K562 (cell line): ENCODE measurements around the gene PDCD6IP. TPM values are rescaled to one million over a fixed set of nuclear protein-coding genes. Genes with fewer than 3 reads are reported as not detected.

Experiments used
- ATAC-seq: fragments of 200-7000 bp; cut with Tn5 transposase; 3 replicates; pipeline ENCODE4 v1.9.1; 2020; ENCODE audit warnings: moderate library complexity
- BruUV-seq: library from RNA; stranded (reverse); fragments of 400-500 nt; replicated peaks from 2 replicates; lab custom pipeline; 2021; lab: Mats Ljungman, UMichigan
- CTCF ChIA-PET: fragments of 300-600 bp; formaldehyde crosslinking; extraction: SDS; loops from one replicate; lab custom pipeline; 2021; ENCODE audit warnings: low intra/inter-chr PET ratio; lab: Yijun Ruan, JAX
- POLR2A ChIA-PET: fragments of 300-600, 350-650 bp; sonication (Branson Sonifier 250); formaldehyde crosslinking; extraction: SDS; loops from one replicate; lab custom pipeline; 2021; ENCODE audit warnings: antibody characterized with exemption, inconsistent platforms; lab: Yijun Ruan, JAX
- DNase-seq, 4 experiments: peaks; one replicate each; pipeline versions ENCODE4 v3.0.0 to v3.0.0-alpha.2; 2011 to 2018; ENCODE audit warnings: low spot score in 3 of 4, mixed read lengths in 3 of 4; ENCODE audit errors: extremely low read depth in 1 of 4
- FAIRE-seq: peaks from 2 replicates; lab custom pipeline; 2011; peaks lifted over from hg19 to GRCh38; lab: Jason Lieb, UNC
- H2AFZ ChIP-seq: 2 replicates; pipeline ENCODE4 v1.6.0; 2011; ENCODE audit warnings: low read depth, low read length, control low read depth, inconsistent platforms
- H3K27ac ChIP-seq: fragments of 200-600 bp; 3 replicates; pipeline ENCODE4 v1.8.0; 2011; ENCODE audit warnings: low read depth, mild to moderate bottlenecking, control low read depth, inconsistent platforms, low read length, moderate library complexity, mixed read lengths; ENCODE audit errors: extremely low read depth
- H3K27me3 ChIP-seq, 2 experiments: fragments of 300-600 bp in 1 of 2; 2 replicates in 1 of 2; 3 replicates in 1 of 2; pipeline versions ENCODE4 v1.6.0 to v1.8.0; 2011; ENCODE audit warnings: inconsistent platforms in 2 of 2, low read length in 2 of 2, mild to moderate bottlenecking in 1 of 2, mixed read lengths in 1 of 2, moderate library complexity in 1 of 2; ENCODE audit not compliant: control insufficient read depth in 2 of 2, insufficient read depth in 2 of 2
- H3K36me3 ChIP-seq: fragments of 300-600 bp; 3 replicates; pipeline ENCODE4 v1.8.0; 2011; ENCODE audit warnings: mild to moderate bottlenecking, low read length, inconsistent platforms; ENCODE audit not compliant: control insufficient read depth, insufficient read depth
- H3K4me1 ChIP-seq, 2 experiments: fragments of 200-600 bp in 1 of 2; replicated peaks in 1 of 2; 2 replicates in 1 of 2; 3 replicates in 1 of 2; pipeline versions ENCODE4 v1.5.1 to v1.8.0; 2011; ENCODE audit warnings: inconsistent platforms in 2 of 2, low read length in 2 of 2, mild to moderate bottlenecking in 1 of 2, mixed read lengths in 1 of 2, moderate library complexity in 1 of 2; ENCODE audit not compliant: control insufficient read depth in 2 of 2, insufficient read depth in 2 of 2
- H3K4me2 ChIP-seq: 2 replicates; pipeline ENCODE4 v1.6.1; 2011; ENCODE audit warnings: low read length, control low read depth, inconsistent platforms, mixed read lengths; ENCODE audit not compliant: insufficient read depth
- H3K4me3 ChIP-seq: fragments of 200-600 bp; sonication (generic), shearing (Covaris generic); 2 replicates; pipeline ENCODE4 v1.5.1; 2016; ENCODE audit warnings: control low read depth, inconsistent platforms
- H3K79me2 ChIP-seq: fragments of 200-600 bp; 3 replicates; pipeline ENCODE4 v1.8.0; 2011; ENCODE audit warnings: low read length, inconsistent platforms; ENCODE audit not compliant: control insufficient read depth, insufficient read depth
- H3K9ac ChIP-seq, 2 experiments: 2 replicates each; pipeline versions ENCODE4 v1.6.0 to v1.6.1; 2011; ENCODE audit warnings: low read depth in 2 of 2, low read length in 2 of 2, control low read depth in 1 of 2, inconsistent platforms in 1 of 2, mild to moderate bottlenecking in 1 of 2, mixed read lengths in 1 of 2; ENCODE audit not compliant: insufficient read depth in 1 of 2
- H3K9me1 ChIP-seq: one replicate; pipeline ENCODE4 v1.6.0; 2011; ENCODE audit warnings: inconsistent platforms, mild to moderate bottlenecking, low read length, moderate library complexity; ENCODE audit not compliant: control insufficient read depth, insufficient read depth
- H3K9me3 ChIP-seq: replicated peaks from 2 replicates; pipeline ENCODE4 v1.5.1; 2011; ENCODE audit warnings: low read depth, low read length, inconsistent platforms; ENCODE audit not compliant: control insufficient read depth, insufficient read depth
- H4K20me1 ChIP-seq: replicated peaks from 2 replicates; pipeline ENCODE4 v1.6.1; 2011; ENCODE audit warnings: low read length, inconsistent platforms, mixed read lengths; ENCODE audit not compliant: control insufficient read depth, insufficient read depth
- CBX1 ChIP-seq: sonication (generic); IDR thresholded peaks from 2 replicates; pipeline ENCODE4 v1.6.1; 2016; ENCODE audit warnings: antibody characterized with exemption, low read depth, mild to moderate bottlenecking
- CC2D1A ChIP-seq: fragments of 450-650 bp; IDR thresholded peaks from 2 replicates; pipeline ENCODE4 v1.6.1; 2017; ENCODE audit warnings: mild to moderate bottlenecking
- SNIP1 ChIP-seq: fragments of 450-650 bp; IDR thresholded peaks from 2 replicates; pipeline ENCODE4 v1.7.1; 2017; ENCODE audit warnings: low read depth, mild to moderate bottlenecking
- WGBS: fragments of 100-300 bp; shearing (Covaris generic); methylation state at CpG from one replicate; pipeline ENCODE4 v1.1.6; 2016; ENCODE audit warnings: low coverage, mixed read lengths; ENCODE audit not compliant: insufficient coverage; ENCODE audit errors: missing lambda C conversion rate; 5-methylcytosine and 5-hydroxymethylcytosine counted together
- in situ Hi-C: fragments of 300-500 bp; cut with MboI; formaldehyde crosslinking; loops from 4 replicates; pipeline ENCODE4 v1.15.0; 2018; ENCODE audit warnings: inconsistent platforms, mixed read lengths
- intact Hi-C: fragments of 100-400 bp; cut with micrococcal nuclease; formaldehyde crosslinking; loops from 2 replicates; pipeline ENCODE4 v1.14.2; 2022
- polyA plus RNA-seq, 8 experiments: library from polyadenylated mRNA; depleted of rRNA in 4 of 8; stranded (reverse) in 5 of 8; unstranded in 3 of 8; fragments of >200 nt; fragmentation: Nextera tagmentation in 2 of 8; fragmentation: Illumina TruSeq in 1 of 8; extraction: Ambion mirVana in 2 of 8; extraction: Trizol in 1 of 8; gene quantifications; 2 replicates each; pipeline versions ENCODE4 v1.2.1 to v1.2.3, GENCODE V29; 2011 to 2014; ENCODE audit warnings: inconsistent platforms in 1 of 8, missing spikeins in 1 of 8
- total RNA-seq, 7 experiments: library from RNA; depleted of rRNA in 6 of 7; stranded (reverse); fragments of >200 nt in 6 of 7; fragmentation: Illumina TruSeq in 2 of 7; extraction: Trizol in 2 of 7; gene quantifications; 2 replicates each; pipeline versions ENCODE4 v1.2.1 to v1.2.3, GENCODE V29; 2011 to 2021; ENCODE audit warnings: low replicate concordance in 1 of 7
- TF ChIP-seq, protein P1 (sequence below): IDR thresholded peaks from 2 replicates; pipeline ENCODE4 v1.6.1; 2016; ENCODE audit warnings: missing genetic modification characterization, missing compliant biosample characterization
- TF ChIP-seq, protein P2 (sequence below), 2 experiments: fragments of 450-650 bp; formaldehyde crosslinking in 1 of 2; IDR thresholded peaks; 2 replicates each; pipeline versions ENCODE4 v1.4.0 to v1.6.1; 2014 to 2020; ENCODE audit warnings: mild to moderate bottlenecking in 2 of 2, borderline replicate concordance in 1 of 2, low read depth in 1 of 2
- TF ChIP-seq, protein P3 (sequence below), 3 experiments: fragments of 200-800 bp in 1 of 3; fragments of 250-450 bp in 1 of 3; fragments of 450-650 bp in 1 of 3; sonication (Bioruptor Pico) in 1 of 3; sonication (Bioruptor generic) in 1 of 3; formaldehyde crosslinking in 1 of 3; IDR thresholded peaks; 2 replicates each; pipeline versions ENCODE4 v1.6.1 to v1.8.0; 2016 to 2022; ENCODE audit warnings: mild to moderate bottlenecking in 2 of 3, missing genetic modification characterization in 2 of 3, missing compliant biosample characterization in 1 of 3, moderate library complexity in 1 of 3

The PDCD6IP gene
- total and polyA plus RNA-seq, 9 of the 15 experiments (the other 6 are each of a cell fraction or from before 2014, with no cell fraction given): 40.2 to 302 (median 122) TPM

DNA sequence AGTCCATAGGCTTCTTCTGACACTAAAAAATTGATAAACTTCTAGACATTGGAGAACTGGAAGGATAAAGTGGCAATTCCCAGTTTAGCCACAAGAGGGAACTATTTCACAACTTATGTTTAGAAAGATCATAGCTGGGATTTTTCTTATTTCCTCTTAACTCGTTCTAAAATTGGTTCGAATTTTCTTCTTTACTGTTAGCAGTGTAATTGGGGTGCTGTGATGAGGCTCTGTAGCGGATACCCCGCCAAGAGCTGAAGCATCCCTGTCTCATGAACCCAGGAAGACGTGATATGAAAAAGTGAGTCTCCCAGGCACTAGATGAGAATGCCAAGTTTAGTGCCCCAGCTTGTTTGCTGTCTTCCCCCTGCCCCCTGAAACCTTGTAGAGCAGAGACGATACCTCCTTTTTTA is 85.1 kb downstream of the PDCD6IP start:
- WGBS: 10% methylated on average over 6 of the region's 6 CpGs
- Histone ChIP-seq H4K20me1 (no peaks in the 10 kb centered on the region), H3K4me1 (peaks cover 0 to 22% of the 10 kb centered on the region in 2 experiments; a peak in 2 of 5 replicates), H3K9ac (no peak overlapping the region), H2AFZ (peak overlapping the region; percentile 90), H3K4me2 (peak overlapping the region; percentile 44), H3K79me2 (no peaks in the 10 kb centered on the region), H3K36me3 (no peaks in the 10 kb centered on the region), H3K27me3 (no peaks in the 10 kb centered on the region), H3K4me3 (no peak overlapping the region), H3K27ac (no peak overlapping the region), H3K9me1 (no peaks in the 10 kb centered on the region), H3K9me3 (no peaks in the 10 kb centered on the region)
- peak; percentile 80 for FAIRE-seq
- no TSS peak for BruUV-seq
- peak; percentile 40 to 76 (median 66) for DNase-seq
- intact Hi-C loops (loop anchor here (1.0 to 5.0 kb wide), 4 partner anchors 128 to 801 kb away; no protein-coding TSS in a partner anchor), in situ Hi-C loops (loop anchor here (5.0 to 25.0 kb wide), 3 partner anchors 134 to 804 kb away; no protein-coding TSS in a partner anchor)
- ChIA-PET POLR2A (interaction anchor here (1.0 to 2.1 kb wide), 6 partner anchors 9 to 133 kb away, joined by 4 to 5 read pairs (median 4); no protein-coding TSS in a partner anchor), CTCF (interaction anchor here (1.3 to 4.3 kb wide), 4 partner anchors 128 to 800 kb away, joined by 6 to 43 read pairs (median 11); no protein-coding TSS in a partner anchor)
- peak; percentile 45 for ATAC-seq
- TF ChIP-seq, protein P1, sequence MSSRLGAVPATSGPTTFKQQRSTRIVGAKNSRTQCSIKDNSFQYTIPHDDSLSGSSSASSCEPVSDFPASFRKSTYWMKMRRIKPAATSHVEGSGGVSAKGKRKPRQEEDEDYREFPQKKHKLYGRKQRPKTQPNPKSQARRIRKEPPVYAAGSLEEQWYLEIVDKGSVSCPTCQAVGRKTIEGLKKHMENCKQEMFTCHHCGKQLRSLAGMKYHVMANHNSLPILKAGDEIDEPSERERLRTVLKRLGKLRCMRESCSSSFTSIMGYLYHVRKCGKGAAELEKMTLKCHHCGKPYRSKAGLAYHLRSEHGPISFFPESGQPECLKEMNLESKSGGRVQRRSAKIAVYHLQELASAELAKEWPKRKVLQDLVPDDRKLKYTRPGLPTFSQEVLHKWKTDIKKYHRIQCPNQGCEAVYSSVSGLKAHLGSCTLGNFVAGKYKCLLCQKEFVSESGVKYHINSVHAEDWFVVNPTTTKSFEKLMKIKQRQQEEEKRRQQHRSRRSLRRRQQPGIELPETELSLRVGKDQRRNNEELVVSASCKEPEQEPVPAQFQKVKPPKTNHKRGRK (tag): no peak
- TF ChIP-seq, protein P2, sequence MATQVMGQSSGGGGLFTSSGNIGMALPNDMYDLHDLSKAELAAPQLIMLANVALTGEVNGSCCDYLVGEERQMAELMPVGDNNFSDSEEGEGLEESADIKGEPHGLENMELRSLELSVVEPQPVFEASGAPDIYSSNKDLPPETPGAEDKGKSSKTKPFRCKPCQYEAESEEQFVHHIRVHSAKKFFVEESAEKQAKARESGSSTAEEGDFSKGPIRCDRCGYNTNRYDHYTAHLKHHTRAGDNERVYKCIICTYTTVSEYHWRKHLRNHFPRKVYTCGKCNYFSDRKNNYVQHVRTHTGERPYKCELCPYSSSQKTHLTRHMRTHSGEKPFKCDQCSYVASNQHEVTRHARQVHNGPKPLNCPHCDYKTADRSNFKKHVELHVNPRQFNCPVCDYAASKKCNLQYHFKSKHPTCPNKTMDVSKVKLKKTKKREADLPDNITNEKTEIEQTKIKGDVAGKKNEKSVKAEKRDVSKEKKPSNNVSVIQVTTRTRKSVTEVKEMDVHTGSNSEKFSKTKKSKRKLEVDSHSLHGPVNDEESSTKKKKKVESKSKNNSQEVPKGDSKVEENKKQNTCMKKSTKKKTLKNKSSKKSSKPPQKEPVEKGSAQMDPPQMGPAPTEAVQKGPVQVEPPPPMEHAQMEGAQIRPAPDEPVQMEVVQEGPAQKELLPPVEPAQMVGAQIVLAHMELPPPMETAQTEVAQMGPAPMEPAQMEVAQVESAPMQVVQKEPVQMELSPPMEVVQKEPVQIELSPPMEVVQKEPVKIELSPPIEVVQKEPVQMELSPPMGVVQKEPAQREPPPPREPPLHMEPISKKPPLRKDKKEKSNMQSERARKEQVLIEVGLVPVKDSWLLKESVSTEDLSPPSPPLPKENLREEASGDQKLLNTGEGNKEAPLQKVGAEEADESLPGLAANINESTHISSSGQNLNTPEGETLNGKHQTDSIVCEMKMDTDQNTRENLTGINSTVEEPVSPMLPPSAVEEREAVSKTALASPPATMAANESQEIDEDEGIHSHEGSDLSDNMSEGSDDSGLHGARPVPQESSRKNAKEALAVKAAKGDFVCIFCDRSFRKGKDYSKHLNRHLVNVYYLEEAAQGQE (IDR thresholded peaks at IDR 0.05; ENCODE audit: borderline replicate concordance): peak; percentile 79; the same call in 1 of the 2 replicates
- TF ChIP-seq, protein P2 (CRISPR knock-in tag; IDR thresholded peaks at IDR 0.05; ENCODE audit: low read depth): no peak
- TF ChIP-seq SNIP1 (no peak), CBX1 (no peak), CC2D1A (peak; percentile 34; the same call in 1 of the 2 replicates)
- TF ChIP-seq, protein P3, sequence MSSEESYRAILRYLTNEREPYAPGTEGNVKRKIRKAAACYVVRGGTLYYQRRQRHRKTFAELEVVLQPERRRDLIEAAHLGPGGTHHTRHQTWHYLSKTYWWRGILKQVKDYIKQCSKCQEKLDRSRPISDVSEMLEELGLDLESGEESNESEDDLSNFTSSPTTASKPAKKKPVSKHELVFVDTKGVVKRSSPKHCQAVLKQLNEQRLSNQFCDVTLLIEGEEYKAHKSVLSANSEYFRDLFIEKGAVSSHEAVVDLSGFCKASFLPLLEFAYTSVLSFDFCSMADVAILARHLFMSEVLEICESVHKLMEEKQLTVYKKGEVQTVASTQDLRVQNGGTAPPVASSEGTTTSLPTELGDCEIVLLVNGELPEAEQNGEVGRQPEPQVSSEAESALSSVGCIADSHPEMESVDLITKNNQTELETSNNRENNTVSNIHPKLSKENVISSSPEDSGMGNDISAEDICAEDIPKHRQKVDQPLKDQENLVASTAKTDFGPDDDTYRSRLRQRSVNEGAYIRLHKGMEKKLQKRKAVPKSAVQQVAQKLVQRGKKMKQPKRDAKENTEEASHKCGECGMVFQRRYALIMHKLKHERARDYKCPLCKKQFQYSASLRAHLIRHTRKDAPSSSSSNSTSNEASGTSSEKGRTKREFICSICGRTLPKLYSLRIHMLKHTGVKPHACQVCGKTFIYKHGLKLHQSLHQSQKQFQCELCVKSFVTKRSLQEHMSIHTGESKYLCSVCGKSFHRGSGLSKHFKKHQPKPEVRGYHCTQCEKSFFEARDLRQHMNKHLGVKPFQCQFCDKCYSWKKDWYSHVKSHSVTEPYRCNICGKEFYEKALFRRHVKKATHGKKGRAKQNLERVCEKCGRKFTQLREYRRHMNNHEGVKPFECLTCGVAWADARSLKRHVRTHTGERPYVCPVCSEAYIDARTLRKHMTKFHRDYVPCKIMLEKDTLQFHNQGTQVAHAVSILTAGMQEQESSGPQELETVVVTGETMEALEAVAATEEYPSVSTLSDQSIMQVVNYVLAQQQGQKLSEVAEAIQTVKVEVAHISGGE (CRISPR knock-in tag; IDR thresholded peaks at IDR 0.05): no peak
